ENCODE measurements around the gene HS1BP3. TPM values are rescaled to one million over a fixed set of nuclear protein-coding genes. Genes with fewer than 3 reads are reported as not detected.

Gene HS1BP3
- total RNA-seq, 2 experiments from 2014 or later = 8.8 to 10.1 TPM

DNA sequence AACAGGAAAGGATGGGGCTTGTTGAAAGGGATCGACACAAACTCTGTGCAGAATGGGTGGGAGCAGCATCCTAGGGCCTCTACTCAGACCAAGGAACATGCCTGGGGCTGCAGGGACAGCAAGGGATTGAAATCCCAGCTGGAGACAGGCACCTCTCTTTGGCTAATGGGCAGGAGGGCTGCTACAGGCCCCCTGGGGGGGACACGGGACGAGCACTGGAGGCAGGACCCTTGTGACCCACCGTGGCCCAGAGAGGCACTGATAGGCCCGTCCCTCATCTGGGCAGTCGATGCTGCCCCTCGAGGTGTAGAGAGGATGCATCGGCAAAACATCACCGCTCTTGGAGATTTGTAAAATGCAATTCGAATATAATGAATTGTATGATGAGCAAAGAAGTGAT lies 5.1 kb downstream of the HS1BP3 start:
- no peaks in the 10 kb centered on the region for H3K27me3 ChIP-seq (ENCODE audit: control insufficient read depth in 1 of 2, insufficient read depth in 2 of 2, low read length in 2 of 2)
- no peak overlapping the region for H3K4me3 ChIP-seq (ENCODE audit: low read length)
- H3K9me3 ChIP-seq (ENCODE audit: control insufficient read depth in 1 of 2, insufficient read depth in 1 of 2, low read length in 2 of 2) = peaks cover 0 to 3% of the 10 kb centered on the region in 2 experiments
- DNase-seq (no peak), ATAC-seq (ENCODE audit: poor library complexity) (no peak)
- H3K36me3 ChIP-seq (ENCODE audit: insufficient read depth, low read length) = peaks cover 21% of the 10 kb centered on the region
- H3K4me3 Mint-ChIP-seq = no peak overlapping the region
- no peak overlapping the region for H3K27ac ChIP-seq (ENCODE audit: low read depth in 1 of 2, low read length in 2 of 2)
- H3K4me1 Mint-ChIP-seq (ENCODE audit: low read depth) = peaks cover 25% of the 10 kb centered on the region
- H3K27me3 Mint-ChIP-seq = no peaks in the 10 kb centered on the region
- ChIA-PET CTCF (no interaction called here), POLR2A (no interaction called here)
- intact Hi-C loops (cut with DNase I, micrococcal nuclease) = loop anchor here in 1 of 2 experiments (5.0 to 10.0 kb wide), 2 partner anchors 391 to 1298 kb away; no protein-coding TSS in a partner anchor
- H3K9me3 Mint-ChIP-seq = no peaks in the 10 kb centered on the region
- peaks cover 30% of the 10 kb centered on the region for H3K4me1 ChIP-seq (ENCODE audit: insufficient read depth, low read length)
- peaks cover 42% of the 10 kb centered on the region for H3K36me3 Mint-ChIP-seq (ENCODE audit: low read depth)
- TF ChIP-seq, protein P1, sequence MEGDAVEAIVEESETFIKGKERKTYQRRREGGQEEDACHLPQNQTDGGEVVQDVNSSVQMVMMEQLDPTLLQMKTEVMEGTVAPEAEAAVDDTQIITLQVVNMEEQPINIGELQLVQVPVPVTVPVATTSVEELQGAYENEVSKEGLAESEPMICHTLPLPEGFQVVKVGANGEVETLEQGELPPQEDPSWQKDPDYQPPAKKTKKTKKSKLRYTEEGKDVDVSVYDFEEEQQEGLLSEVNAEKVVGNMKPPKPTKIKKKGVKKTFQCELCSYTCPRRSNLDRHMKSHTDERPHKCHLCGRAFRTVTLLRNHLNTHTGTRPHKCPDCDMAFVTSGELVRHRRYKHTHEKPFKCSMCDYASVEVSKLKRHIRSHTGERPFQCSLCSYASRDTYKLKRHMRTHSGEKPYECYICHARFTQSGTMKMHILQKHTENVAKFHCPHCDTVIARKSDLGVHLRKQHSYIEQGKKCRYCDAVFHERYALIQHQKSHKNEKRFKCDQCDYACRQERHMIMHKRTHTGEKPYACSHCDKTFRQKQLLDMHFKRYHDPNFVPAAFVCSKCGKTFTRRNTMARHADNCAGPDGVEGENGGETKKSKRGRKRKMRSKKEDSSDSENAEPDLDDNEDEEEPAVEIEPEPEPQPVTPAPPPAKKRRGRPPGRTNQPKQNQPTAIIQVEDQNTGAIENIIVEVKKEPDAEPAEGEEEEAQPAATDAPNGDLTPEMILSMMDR (IDR thresholded peaks at IDR 0.05) = no peak
- no peak overlapping the region for H3K27ac Mint-ChIP-seq

DNA sequence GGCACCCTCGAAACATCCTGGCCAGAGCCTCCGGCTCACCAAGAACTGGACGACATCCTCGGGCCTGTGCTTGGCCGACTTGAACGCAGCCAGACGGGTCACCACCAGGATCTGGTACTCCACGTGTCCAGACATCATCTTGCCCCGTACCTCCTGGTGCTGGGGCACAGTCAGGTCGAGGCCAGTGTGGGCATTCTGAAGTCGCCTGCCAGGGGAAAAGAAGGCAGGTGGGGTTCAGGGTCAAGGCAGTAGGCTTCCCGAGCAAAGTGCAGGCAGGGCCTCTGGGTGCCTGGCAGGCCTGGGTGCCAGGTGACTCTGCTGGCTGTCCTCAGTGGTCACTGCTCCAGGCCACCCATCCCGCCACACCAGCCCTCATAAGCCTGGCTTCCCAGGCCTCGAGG lies 5.6 kb downstream of the HS1BP3 start:
- Histone ChIP-seq H3K9me3 (ENCODE audit: control insufficient read depth in 1 of 2, insufficient read depth in 1 of 2, low read length in 2 of 2) (peaks cover 0 to 3% of the 10 kb centered on the region in 2 experiments), H3K27me3 (ENCODE audit: control insufficient read depth in 1 of 2, insufficient read depth in 2 of 2, low read length in 2 of 2) (no peaks in the 10 kb centered on the region), H3K4me3 (ENCODE audit: low read length) (no peak overlapping the region), H3K36me3 (ENCODE audit: insufficient read depth, low read length) (peaks cover 26% of the 10 kb centered on the region), H3K4me1 (ENCODE audit: insufficient read depth, low read length) (peaks cover 26% of the 10 kb centered on the region), H3K27ac (ENCODE audit: low read depth in 1 of 2, low read length in 2 of 2) (no peak overlapping the region)
- Mint-ChIP-seq H3K36me3 (ENCODE audit: low read depth) (peaks cover 47% of the 10 kb centered on the region), H3K27me3 (no peaks in the 10 kb centered on the region), H3K9me3 (no peaks in the 10 kb centered on the region), H3K4me3 (no peak overlapping the region), H3K27ac (no peak overlapping the region), H3K4me1 (ENCODE audit: low read depth) (peaks cover 22% of the 10 kb centered on the region)
- DNase-seq (no peak), ATAC-seq (ENCODE audit: poor library complexity) (no peak)
- TF ChIP-seq, protein P1 (IDR thresholded peaks at IDR 0.05) = no peak
- ChIA-PET CTCF (no interaction called here), POLR2A (no interaction called here)
- intact Hi-C loops (cut with DNase I, micrococcal nuclease) = loop anchor here in 1 of 2 experiments (5.0 to 10.0 kb wide), 2 partner anchors 390 to 1298 kb away; no protein-coding TSS in a partner anchor

DNA sequence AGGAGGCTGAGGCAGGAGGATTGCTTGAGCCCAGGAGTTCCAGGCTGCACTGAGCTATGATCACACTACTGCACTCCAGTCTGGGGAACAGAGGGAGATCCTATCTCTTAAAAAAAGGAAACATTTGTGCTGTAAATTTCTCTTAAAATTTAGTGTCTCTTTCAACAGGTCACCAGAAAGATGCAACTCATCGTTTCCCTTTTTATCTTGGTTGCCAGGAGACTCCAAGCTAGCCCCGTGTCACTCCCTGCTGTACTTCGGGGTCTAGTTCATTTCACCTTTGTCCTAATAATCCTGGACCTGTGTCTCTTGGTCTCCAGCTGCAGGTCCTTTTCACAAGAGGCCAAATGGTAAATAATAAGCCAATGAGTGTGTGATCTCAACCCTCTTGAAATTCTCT lies 7.1 kb downstream of the HS1BP3 start:
- Histone ChIP-seq H3K36me3 (ENCODE audit: insufficient read depth, low read length) (peaks cover 38% of the 10 kb centered on the region), H3K4me1 (ENCODE audit: insufficient read depth, low read length) (peaks cover 11% of the 10 kb centered on the region), H3K27me3 (ENCODE audit: control insufficient read depth in 1 of 2, insufficient read depth in 2 of 2, low read length in 2 of 2) (no peaks in the 10 kb centered on the region), H3K4me3 (ENCODE audit: low read length) (no peak overlapping the region), H3K27ac (ENCODE audit: low read depth in 1 of 2, low read length in 2 of 2) (no peak overlapping the region), H3K9me3 (ENCODE audit: control insufficient read depth in 1 of 2, insufficient read depth in 1 of 2, low read length in 2 of 2) (peaks cover 0 to 3% of the 10 kb centered on the region in 2 experiments)
- ATAC-seq (ENCODE audit: poor library complexity) (no peak), DNase-seq (no peak)
- H3K4me1 Mint-ChIP-seq (ENCODE audit: low read depth) = peaks cover 7% of the 10 kb centered on the region
- no peak overlapping the region for H3K4me3 Mint-ChIP-seq
- TF ChIP-seq, protein P1 (IDR thresholded peaks at IDR 0.05) = no peak
- intact Hi-C loops (cut with DNase I, micrococcal nuclease) = loop anchor here in 1 of 2 experiments (10.0 kb wide), 1 partner anchor 389 kb away; no protein-coding TSS in a partner anchor
- no peaks in the 10 kb centered on the region for H3K27me3 Mint-ChIP-seq
- POLR2A ChIA-PET = no interaction called here
- CTCF ChIA-PET = interaction anchor here (0.6 to 2.1 kb wide), 2 partner anchors 18 to 229 kb away, joined by 3 to 6 read pairs; no protein-coding TSS in a partner anchor
- no peaks in the 10 kb centered on the region for H3K9me3 Mint-ChIP-seq
- H3K36me3 Mint-ChIP-seq (ENCODE audit: low read depth) = peaks cover 61% of the 10 kb centered on the region
- no peak overlapping the region for H3K27ac Mint-ChIP-seq

Measured in CD4-positive, alpha-beta T cell (primary cell).